ENCODE data around the gene CSNK1G1.

GRCh38 chr15:64389036-64389435 is 33.1 kb upstream of the CSNK1G1 start:
- TF ChIP-seq CTCF (IDR thresholded peaks at IDR 0.05) (no peak), POLR2A (IDR thresholded peaks at IDR 0.05) (no peak)
